GM19463 (cell line): Measurements from ENCODE around the gene LRCH4.

ENCODE experiments used
- ATAC-seq: cut with Tn5 transposase; IDR thresholded peaks from one replicate; pipeline ENCODE4 v1.9.1; 2021; ENCODE audit warnings: mild to moderate bottlenecking, moderate library complexity; ENCODE audit not compliant: unreplicated experiment

Gene LRCH4

DNA sequence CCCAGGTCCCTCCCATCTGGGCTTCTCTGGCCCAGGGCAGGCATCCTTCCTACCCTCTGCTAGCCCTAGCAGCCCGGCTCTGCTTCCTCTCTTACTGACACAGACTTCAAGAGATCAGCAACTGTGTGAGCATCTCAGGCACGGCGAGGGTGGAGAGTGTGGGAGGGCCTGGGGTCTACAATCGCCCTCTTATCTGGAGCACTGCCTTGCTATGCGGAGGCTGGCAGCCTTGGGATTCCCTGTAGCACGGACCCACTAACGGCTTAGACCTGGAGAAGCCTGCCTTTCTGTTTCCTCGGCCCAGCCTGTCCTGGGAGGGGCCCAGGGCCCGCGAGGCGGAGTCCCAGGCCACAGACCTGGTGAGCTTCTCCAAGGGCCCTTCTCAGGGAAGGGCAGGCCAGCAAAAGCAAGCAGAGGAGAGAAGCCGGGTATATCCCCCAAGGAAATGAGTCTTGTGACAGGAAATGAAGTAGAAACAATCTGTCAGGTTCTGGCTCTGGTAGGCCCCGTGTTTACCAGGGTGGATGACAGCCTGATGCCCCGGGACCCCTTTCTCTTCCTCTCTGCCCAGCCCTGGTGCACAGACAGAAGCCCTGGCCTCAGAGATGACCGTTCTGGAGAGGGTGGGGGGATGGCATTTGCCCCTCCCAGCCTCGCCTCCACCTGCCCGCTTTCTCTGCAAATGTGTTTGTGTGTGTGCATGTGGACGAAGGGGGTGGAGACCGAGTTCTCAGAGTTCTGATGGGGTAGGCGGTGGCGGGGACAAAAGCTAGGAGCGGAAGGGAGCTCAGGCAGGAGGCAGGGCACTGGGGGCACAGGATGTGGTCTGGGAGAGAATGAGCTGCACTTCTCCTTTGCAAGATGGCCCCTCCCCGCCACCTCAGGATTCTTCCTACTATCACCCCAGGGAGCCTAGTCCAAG lies 2.5 kb downstream of the LRCH4 start:
- ATAC-seq: no peak

GRCh38 chr7:100582650-100583049 lies 3.3 kb downstream of the LRCH4 start:
- ATAC-seq: no peak

GRCh38 chr7:100582041-100582579 lies 3.8 kb downstream of the LRCH4 start:
- ATAC-seq: no peak

DNA sequence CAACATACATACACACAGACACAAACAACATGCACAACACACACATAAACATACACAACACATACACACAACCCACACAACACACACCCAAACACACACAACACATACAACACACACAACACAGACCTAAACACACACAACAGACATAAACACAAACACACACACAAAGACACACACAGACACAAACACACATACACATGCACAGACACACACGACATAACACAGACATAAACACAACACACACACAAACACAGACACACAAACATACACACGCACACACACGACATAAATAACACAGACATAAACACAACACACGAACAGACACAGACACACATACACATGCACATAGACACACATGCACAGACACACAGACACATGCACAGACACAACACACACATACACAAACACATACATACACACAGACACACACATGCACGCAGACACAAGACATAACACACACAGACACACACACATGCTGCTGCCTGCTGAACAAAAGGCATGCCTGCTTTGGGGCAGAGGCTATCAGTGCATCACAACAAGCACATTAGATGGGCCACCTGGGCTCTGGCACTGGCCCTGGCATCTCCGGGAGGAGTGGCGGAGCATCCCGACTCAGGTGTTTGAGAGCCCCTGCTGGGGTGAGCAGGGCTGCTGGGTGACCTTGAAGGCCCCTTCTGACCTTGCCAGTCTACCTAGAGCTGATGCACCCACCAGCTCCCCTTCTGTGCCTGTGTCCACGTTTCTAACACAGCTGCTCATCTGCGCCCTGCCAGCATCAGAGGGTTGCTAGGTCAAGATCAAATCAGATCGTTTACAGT lies 5.3 kb downstream of the LRCH4 start:
- no peak for ATAC-seq

DNA sequence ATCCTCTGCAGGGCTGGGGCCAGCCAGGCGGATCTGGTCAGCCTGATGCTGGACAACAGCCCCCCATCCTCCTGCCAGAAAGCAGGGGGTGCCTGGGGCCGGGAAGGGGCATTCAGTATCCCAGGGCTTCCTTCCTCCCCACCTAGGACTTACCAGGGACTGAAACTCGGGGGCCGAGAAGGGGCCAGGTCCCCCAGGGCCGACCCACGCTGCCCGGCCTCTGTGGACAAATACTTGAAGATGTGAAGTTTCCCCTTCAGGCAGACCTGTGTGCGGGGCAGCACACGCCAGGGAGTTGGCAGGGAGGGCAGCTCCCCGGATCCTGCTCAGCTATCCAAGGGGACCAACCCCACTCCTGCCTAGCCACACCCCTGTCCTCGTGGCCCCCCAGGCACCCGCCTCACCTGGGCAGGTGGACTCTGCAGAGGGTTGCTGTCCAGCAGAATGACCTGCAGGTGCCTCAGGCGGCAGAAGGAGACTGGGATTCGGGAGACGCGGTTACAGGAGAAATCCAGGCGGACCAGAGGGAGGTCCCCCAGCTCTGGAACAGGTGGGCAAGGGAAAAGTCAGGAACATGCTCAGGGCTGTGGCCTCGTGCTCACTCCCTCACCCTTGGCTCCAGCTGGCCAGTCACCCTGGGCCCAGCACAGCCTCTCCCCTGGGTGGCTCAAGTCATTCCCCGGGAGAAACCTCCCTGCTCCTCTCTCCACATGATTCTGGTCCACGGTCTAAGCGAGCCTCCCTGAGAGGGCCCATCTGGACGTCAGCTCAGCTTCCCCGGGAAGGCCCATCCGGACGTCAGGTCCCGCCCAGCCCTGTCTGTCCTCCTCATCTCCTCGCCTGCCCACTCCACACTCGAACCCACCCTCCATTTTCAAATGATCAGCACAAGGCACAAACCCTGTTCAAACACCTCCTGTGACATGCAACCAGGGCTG lies 7.4 kb downstream of the LRCH4 start:
- no peak for ATAC-seq

GRCh38 chr7:100577507-100577906 lies 8.4 kb downstream of the LRCH4 start:
- ATAC-seq: no peak

DNA sequence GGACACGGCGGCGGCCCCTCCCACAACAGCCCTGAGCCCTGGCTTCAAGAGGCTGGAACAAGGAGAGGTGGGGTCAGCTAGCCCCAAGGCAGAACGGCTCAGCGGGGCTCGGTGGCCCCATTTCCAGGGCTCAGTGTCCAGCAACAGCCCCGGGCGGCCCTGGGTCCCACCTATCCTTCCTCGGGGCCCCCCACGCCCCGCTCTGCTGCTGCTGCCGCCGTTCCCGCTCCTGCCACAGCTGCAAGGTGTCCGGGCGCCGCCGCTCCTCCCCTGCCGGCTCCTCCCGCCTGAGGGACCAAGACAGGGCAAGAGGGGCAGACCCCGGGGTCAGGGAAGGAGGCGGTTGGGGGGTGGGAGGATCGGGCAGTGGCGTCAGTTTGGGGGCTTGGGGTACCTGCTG lies 8.8 kb downstream of the LRCH4 start:
- ATAC-seq: no peak

DNA sequence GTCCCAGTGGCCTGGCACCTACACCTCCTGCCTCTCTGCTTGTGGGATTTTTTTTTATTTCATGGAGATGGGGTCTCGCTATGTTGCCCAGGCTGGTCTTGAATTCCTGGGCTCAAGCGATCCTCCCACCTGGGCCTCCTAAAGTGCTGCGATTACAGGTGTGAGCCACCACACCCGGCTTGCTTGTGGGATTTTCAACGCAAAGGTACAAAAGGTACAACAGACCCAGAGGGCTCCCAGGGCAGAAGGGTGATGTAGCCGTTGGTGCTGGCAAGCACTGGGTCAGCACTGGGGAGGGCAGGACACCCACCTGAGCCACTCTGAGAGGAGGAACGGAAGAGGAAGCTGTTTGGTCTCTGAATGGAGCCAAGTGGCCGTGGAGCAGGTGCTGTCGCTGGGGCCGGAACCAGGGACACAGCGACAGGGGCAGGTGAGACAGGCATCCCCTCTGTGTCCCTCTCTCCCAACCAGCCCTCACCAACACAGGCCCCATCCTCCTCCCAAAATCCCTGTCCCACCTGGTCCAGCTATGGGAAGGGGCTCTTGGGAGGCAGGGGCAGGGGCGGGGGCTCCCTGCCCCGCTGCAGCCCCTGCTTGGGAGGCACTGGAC lies 9.4 kb downstream of the LRCH4 start:
- no peak for ATAC-seq

DNA sequence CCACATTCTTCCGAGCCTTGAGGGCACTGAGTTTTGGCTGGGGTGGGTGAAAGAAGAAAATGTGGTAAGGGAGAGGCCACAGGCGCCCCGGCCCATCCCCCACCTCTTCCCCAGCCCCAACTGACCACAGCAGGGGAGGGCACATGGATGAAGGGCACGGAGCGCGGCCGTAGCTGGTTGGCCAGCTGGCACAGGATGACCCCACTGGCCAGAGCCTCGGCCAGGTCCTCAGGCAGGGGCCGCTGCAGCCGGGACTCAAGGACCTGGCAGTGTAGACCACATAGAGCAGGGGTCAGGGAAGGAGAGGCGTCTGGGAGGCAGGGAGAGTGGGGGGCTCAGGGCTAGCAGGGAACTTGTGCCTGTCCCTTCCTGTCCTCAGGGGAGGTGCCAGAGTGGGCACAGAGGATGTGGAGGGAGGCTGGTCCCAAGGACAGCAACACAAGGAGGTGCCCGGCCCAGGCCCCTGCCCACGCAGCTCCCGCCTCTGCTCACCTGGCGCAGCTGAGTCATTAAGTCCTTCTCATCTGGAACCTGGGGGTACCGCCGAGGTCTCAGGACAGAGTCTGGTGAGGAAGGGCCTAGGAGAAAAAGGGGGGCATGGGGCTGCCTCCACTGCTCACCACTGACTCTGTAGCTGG lies 10.1 kb downstream of the LRCH4 start:
- ATAC-seq: no peak

DNA sequence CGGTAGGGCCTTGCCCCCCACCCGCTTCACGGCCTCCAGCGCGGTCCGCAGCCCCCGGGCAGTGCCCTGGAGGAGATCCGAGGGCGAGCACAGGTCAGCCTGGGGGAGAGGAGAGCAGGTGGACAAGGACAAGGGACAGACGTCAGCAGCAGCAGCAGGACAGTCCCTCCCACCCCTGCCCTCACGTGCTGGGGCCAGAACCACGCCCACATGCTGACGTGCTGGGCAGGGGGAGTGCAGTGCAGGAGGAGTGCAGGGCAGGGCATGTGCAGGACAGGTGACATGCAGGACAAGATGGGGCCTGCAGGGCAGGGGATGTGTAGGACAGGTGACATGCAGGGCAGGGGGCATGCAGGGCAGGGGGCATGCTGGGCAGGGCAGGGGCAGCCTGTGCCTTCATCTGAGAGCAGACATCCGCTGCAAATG lies 10.7 kb downstream of the LRCH4 start:
- no peak for ATAC-seq

DNA sequence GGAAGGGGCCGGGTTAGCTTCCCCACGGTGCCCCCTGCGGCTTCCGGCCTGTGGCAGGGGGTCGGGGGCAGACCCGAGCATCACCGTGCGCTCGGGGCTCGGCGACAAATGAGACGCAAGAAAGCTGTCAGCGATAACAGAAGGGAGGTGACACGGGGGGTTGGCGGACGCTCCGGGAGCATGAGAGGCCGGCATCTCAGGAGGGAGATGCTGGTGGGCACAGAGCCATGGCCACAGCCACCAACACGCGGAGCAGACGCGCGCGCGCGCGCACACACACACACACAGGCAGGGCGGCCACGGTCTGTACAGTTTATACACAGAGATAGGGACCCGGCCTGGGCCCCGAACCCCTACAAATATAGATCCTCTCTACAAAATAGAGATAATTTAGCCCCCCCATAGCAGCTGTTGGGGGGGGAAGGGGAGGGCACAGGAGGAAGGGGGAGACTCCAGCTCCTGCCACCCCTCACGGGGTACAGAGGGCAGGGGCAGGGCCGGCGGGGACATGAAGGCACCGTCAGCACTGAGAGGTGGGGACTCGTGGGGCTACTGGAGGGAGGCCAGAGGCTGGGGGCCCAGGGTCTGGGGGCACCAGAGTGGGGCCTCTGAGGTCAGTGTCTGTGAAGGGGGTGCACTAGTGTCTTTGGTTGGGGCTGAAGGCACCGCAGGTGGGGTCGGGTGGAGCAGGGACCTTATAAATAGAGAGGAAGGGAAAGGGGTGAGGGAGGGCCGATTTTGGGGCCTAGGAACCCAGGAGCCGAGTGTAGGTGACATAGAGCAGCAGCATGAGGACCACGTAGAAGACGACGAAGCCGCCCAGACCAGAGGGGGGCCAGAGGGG lies 11.3 kb downstream of the LRCH4 start:
- ATAC-seq: no peak

DNA sequence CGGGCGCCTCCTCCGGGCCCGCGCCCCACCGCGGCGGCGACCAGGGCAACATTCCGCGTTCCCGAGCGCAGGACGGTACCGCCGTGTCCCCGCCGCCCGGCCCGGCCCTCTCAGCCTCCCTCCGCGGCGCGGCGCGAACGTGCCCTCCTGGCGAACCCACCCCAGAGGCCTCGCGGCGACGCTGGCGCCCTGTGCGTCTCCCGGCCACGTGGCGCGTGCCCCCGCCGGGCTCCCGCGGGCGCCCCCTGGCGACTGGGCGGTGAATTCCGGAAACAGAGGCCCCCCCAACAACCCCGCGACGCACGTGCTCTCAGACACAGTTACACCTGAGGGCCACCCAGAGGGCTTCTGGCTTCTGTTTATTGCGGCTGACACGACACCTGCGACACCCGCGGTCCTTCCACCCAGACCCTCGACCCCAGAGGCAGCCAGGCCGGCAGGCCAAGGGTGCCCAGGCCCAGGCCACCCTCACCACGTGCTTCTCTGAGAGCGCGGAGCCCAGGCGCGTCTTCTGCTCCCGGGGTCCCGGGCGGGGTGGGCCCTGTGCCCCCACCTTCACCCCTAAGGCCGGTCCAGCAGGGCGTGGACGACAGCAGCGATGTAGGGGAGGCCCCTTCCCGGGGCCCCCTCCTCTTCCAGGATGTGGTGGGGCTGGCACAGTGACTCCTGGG lies 12.1 kb downstream of the LRCH4 start, which contains the start of gene SAP25:
Gene SAP25, minus strand, starts transcription at position 210 of the 671 bp plus-strand sequence. Its CDS starts 158 bp downstream, at position 52.
- no peak for ATAC-seq

GRCh38 chr7:100572949-100573675 lies 12.8 kb downstream of the LRCH4 start:
- no peak for ATAC-seq

GRCh38 chr7:100572281-100572948 lies 13.5 kb downstream of the LRCH4 start:
- ATAC-seq: no peak

DNA sequence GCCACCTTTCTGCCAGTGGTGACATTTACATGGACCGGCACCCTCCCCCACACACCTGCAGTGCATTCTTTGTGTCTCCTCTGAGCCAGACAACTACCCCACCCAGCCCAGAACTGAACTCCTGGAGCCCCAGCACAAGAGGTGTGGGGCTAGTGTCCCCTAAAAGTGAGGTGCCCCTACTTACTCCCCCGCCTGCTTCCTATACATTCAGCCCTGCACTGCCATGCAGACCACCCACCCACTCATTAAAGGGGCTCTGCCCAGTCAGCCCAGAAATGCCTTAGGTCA lies 14.2 kb downstream of the LRCH4 start:
- no peak for ATAC-seq

- ATAC-seq: no peak
Observed at GRCh38 chr7:100570954-100571828, 14.7 kb downstream of the LRCH4 start.
